Common myeloid progenitor, CD34-positive (primary cell): ENCODE measurements around the gene PAX8.

Experiments
- CTCF ChIA-PET: fragments of 350-600 bp; sonication (Branson Sonifier 250); formaldehyde crosslinking; loops from one replicate; lab custom pipeline; 2021; ENCODE audit warnings: antibody characterized with exemption; lab: Charles Lee
- POLR2A ChIA-PET: fragments of 350-600 bp; sonication (Branson Sonifier 250); formaldehyde crosslinking; loops from one replicate; lab custom pipeline; 2021; ENCODE audit warnings: antibody characterized with exemption; lab: Charles Lee
- DNase-seq, 3 donors: peaks; one replicate each; pipeline versions ENCODE4 v3.0.0 to v3.0.0-alpha.2; 2013
- H3K27ac ChIP-seq, 2 experiments: 1 replicate in 1 of 2; 2 replicates in 1 of 2; pipeline ENCODE4 v1.7.0; 2013; ENCODE audit warnings: inconsistent platforms in 2 of 2, low read length in 2 of 2, mild to moderate bottlenecking in 2 of 2, low read depth in 1 of 2, moderate library complexity in 1 of 2; ENCODE audit not compliant: severe bottlenecking in 2 of 2, insufficient read depth in 1 of 2, poor library complexity in 1 of 2
- H3K27me3 ChIP-seq, 5 experiments: replicated peaks in 2 of 5; 1 replicate in 3 of 5; 2 replicates in 2 of 5; pipeline versions ENCODE4 v1.6.1 to v1.7.0; 2013; ENCODE audit warnings: low read length in 4 of 5, mild to moderate bottlenecking in 2 of 5, moderate library complexity in 2 of 5, inconsistent platforms in 1 of 5; ENCODE audit not compliant: insufficient read depth in 5 of 5, control insufficient read depth in 4 of 5
- H3K36me3 ChIP-seq, 4 experiments: 1 replicate in 2 of 4; 2 replicates in 2 of 4; pipeline versions ENCODE4 v1.6.1 to v1.7.0; 2013; ENCODE audit warnings: low read length in 3 of 4, control low read depth in 1 of 4, mild to moderate bottlenecking in 1 of 4; ENCODE audit not compliant: control insufficient read depth in 4 of 4, insufficient read depth in 4 of 4
- H3K4me1 ChIP-seq, 4 experiments: 1 replicate in 3 of 4; 2 replicates in 1 of 4; pipeline versions ENCODE4 v1.6.1 to v1.7.1; 2013; ENCODE audit warnings: low read length in 3 of 4, mild to moderate bottlenecking in 3 of 4, control low read depth in 1 of 4, inconsistent platforms in 1 of 4, moderate library complexity in 1 of 4; ENCODE audit not compliant: control insufficient read depth in 4 of 4, insufficient read depth in 4 of 4; ENCODE audit errors: control extremely low read depth in 1 of 4
- H3K4me3 ChIP-seq, 7 experiments: 1 replicate in 4 of 7; 2 replicates in 3 of 7; pipeline versions ENCODE4 v1.5.1 to v1.7.0; 2013; ENCODE audit warnings: mild to moderate bottlenecking in 7 of 7, low read length in 6 of 7, moderate library complexity in 6 of 7, inconsistent platforms in 2 of 7, low read depth in 2 of 7, control low read depth in 1 of 7; ENCODE audit not compliant: insufficient read depth in 4 of 7, control insufficient read depth in 1 of 7; ENCODE audit errors: extremely low read depth in 1 of 7
- H3K9me3 ChIP-seq, 5 experiments: 1 replicate in 4 of 5; 2 replicates in 1 of 5; pipeline versions ENCODE4 v1.6.1 to v1.7.1; 2013; ENCODE audit warnings: low read length in 4 of 5, mild to moderate bottlenecking in 2 of 5, inconsistent platforms in 1 of 5, low read depth in 1 of 5, moderate library complexity in 1 of 5; ENCODE audit not compliant: control insufficient read depth in 4 of 5, insufficient read depth in 2 of 5; ENCODE audit errors: control extremely low read depth in 1 of 5
- WGBS: methylation state at CpG from one replicate; pipeline ENCODE4 v1.1.5; 2013; ENCODE audit not compliant: insufficient coverage; 5-methylcytosine and 5-hydroxymethylcytosine counted together

Gene PAX8

DNA sequence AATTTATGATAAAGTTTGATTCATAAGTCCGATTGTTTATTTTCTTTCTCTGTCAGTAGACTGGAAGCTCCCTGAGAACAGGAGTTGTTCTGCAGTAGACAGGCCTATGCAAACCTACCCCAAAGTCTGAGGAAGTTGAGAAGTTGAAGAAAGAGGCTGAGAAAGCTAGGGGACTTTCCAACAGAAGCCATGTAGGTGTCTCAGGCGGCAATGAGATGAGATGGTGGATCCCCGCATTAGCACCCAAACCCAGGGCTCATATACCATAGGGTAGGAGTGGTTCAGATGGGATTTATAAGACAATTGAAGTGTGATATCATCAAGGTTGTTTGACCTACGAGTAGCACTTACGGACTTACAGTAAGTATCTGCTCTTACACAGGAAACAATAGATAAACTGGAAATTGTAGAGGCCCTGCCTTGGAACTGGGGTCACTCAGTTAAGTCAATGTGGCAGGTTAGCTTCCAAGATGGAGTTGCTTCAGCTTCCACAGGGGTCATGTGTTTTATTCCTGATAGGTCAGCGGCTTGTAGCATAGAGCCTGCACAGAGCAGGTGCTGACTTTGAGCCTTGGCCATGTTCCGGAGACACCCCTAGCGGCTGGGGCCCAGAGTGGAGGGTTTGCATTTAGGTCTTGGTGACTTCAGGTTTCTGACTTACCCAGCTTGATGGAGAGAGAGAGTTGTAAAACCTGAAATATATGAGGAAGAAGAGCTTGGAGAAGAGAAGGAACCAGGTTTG is 107.2 kb downstream of the PAX8 start:
- peaks cover 8 to 54% (median 44%) of the 10 kb centered on the region in 4 experiments for H3K4me1 ChIP-seq
- no peak overlapping the region for H3K27ac ChIP-seq
- 96% methylated on average over 8 of the region's 8 CpGs for WGBS
- H3K36me3 ChIP-seq = no peaks in the 10 kb centered on the region
- POLR2A ChIA-PET = no interaction called here
- no peak for DNase-seq
- no peak overlapping the region for H3K4me3 ChIP-seq
- no peaks in the 10 kb centered on the region for H3K27me3 ChIP-seq
- no peaks in the 10 kb centered on the region for H3K9me3 ChIP-seq
- CTCF ChIA-PET = interaction anchor here (0.5 to 8.2 kb wide), 10 partner anchors 9 to 546 kb away, joined by 3 to 93 read pairs (median 6); no protein-coding TSS in a partner anchor

DNA sequence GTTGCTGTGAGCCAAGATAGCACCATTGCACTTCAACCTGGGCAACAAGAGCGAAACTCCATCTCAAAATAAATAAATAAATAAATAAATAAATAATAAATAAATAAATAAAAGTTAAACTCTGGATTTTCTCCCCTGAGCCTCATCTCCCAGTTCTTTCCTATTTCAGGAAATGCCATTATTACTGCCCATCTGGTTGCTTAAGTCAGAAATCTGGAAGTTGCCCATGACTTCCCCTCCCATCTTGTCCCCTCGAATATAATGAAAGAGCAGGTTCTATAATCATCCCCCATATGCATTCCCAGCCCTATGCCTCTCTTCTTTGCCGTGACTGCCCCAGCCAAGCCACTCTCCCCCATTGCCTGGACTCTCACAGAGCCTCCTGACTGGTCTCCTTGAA is 109.1 kb downstream of the PAX8 start:
- Histone ChIP-seq H3K27me3 (no peaks in the 10 kb centered on the region), H3K9me3 (no peaks in the 10 kb centered on the region), H3K4me1 (peaks cover 6 to 35% (median 24%) of the 10 kb centered on the region in 4 experiments), H3K27ac (no peak overlapping the region), H3K4me3 (no peak overlapping the region), H3K36me3 (no peaks in the 10 kb centered on the region)
- no peak for DNase-seq
- 100% methylated on average over 2 of the region's 3 CpGs for WGBS
- ChIA-PET CTCF (no interaction called here), POLR2A (no interaction called here)

DNA sequence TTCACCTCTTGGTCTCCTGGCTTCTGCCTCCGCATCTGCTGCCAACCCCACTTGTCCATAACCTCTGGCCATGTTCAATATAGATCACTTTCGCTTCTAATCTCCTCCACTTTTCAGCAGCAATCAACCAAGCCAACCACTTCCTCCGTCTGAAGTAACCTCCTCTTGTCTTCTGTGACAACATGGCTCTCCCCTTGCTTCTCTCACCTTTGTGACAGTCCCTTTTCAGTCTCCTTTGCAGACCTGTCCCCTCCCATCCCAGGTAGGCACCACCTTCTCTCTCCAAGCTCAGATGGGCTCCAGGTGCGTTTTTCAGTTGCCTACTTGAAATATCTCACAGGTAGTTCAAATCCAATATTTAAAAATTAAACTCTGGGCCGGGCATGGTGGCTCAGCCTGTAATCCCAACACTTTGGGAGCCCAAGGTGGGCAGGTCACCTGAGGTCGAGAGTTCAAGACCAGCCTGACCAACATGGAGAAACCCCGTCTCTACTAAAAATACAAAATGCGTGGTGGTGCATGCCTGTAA is 109.7 kb downstream of the PAX8 start:
- CTCF ChIA-PET = no interaction called here
- no peaks in the 10 kb centered on the region for H3K27me3 ChIP-seq
- peaks cover 5 to 30% (median 19%) of the 10 kb centered on the region in 4 experiments for H3K4me1 ChIP-seq
- H3K9me3 ChIP-seq = no peaks in the 10 kb centered on the region
- POLR2A ChIA-PET = no interaction called here
- DNase-seq = peak in 2 of 3 donors; percentile 12 to 26
- no peak overlapping the region for H3K4me3 ChIP-seq
- H3K36me3 ChIP-seq = no peaks in the 10 kb centered on the region
- 98% methylated on average over 8 of the region's 8 CpGs for WGBS
- no peak overlapping the region for H3K27ac ChIP-seq

DNA sequence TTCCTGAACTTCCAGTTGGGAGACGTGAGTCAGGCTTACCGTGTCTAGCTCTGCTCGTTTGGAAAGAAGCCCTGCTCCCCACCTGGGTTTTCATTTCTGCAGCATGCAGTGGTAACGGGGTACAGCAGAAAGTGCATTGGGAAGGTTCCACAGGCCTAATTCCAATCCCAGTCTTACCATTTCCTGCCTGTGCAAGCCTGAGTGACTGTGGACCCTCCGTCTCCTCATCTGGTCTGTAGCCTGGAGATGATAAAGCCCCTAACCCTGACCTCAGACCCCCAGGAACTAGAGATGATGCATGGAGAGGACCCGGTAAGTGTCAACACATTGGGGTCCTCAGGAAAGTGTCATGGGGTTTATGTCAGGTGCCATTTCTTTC is 110.8 kb downstream of the PAX8 start:
- Histone ChIP-seq H3K27me3 (no peaks in the 10 kb centered on the region), H3K9me3 (no peaks in the 10 kb centered on the region), H3K27ac (no peak overlapping the region), H3K36me3 (no peaks in the 10 kb centered on the region), H3K4me3 (no peak overlapping the region), H3K4me1 (peaks cover 0 to 22% (median 8%) of the 10 kb centered on the region in 4 experiments)
- DNase-seq = no peak
- WGBS = 98% methylated on average over 5 of the region's 6 CpGs
- ChIA-PET CTCF (interaction anchor here (0.7 to 0.8 kb wide), 2 partner anchors 30 to 31 kb away, joined by 3 read pairs; no protein-coding TSS in a partner anchor), POLR2A (no interaction called here)

DNA sequence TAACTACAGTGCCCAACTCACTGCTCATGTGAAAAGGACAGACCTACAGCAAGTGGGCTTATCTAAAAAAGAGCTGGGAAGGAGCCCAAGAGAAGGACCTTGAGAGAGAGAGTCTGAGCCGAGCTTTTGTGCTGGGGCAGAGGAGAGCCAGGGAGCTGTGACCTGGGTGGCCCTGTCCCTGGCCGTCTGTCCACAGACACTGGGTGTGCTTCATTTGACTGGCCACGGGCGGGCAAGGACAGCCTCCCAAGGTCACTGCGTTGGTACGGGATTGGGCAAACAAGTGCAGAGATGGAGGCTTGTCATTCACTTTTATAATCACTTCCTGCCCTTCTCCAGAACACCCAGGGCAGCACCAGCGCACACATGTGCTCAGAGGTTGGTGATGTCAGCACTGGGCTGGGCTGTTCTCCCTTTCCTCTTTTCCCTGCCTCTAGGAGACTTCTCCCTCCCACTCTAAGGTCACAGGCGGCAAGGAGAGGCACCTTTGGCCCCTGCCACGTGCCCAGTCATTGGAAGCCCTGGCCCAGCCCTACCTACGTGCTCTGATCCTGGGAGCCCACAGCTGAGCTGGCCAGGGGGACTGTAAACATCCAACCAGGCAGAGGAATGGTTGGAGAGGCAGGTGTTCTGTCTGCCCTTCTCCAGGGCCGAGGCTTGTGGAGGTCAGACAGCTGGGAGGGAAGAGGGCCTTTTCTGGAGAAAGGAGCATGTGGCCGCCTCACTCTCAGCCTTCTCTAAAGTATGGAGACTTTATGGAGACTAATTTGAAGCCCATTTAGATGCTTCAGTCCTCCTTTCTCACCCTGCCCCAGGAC is 111.4 kb downstream of the PAX8 start:
- Histone ChIP-seq H3K9me3 (no peaks in the 10 kb centered on the region), H3K27ac (no peak overlapping the region), H3K4me1 (peaks cover 0 to 17% (median 3%) of the 10 kb centered on the region in 4 experiments), H3K27me3 (no peaks in the 10 kb centered on the region), H3K4me3 (no peak overlapping the region), H3K36me3 (no peaks in the 10 kb centered on the region)
- ChIA-PET POLR2A (no interaction called here), CTCF (interaction anchor here (0.8 to 4.1 kb wide), 3 partner anchors 8 to 32 kb away, joined by 3 to 16 read pairs (median 4); no protein-coding TSS in a partner anchor)
- 91% methylated on average over 7 of the region's 12 CpGs for WGBS
- DNase-seq = no peak

DNA sequence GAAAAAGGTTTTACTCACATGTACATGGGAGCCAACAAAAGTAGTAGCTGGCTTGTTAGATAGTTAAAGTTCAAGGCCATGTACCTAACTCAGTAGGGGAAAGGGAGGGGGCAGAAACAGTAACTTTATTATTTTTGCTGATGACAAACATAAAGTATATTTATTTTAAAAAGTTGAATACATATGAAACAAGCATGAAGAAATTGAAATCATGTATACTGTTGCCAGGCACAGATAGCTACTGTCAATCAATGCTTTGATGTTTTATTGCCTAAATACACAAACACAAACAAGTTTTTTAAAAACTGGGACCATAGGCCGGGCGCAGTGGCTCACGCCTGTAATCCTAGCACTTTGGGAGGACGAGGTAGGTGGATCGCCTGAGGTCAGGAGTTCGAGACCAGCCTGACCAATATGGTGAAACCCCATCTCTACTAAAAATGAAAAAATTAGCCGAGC is 112.5 kb downstream of the PAX8 start:
- H3K4me3 ChIP-seq = no peak overlapping the region
- H3K27me3 ChIP-seq = no peaks in the 10 kb centered on the region
- POLR2A ChIA-PET = no interaction called here
- no peaks in the 10 kb centered on the region for H3K36me3 ChIP-seq
- WGBS = 98% methylated on average over 6 of the region's 7 CpGs
- CTCF ChIA-PET = interaction anchor here (0.8 to 4.1 kb wide), 4 partner anchors 9 to 29 kb away, joined by 3 to 16 read pairs (median 4); no protein-coding TSS in a partner anchor
- H3K4me1 ChIP-seq = peaks cover 0 to 14% (median 3%) of the 10 kb centered on the region in 4 experiments
- DNase-seq = no peak
- no peak overlapping the region for H3K27ac ChIP-seq
- H3K9me3 ChIP-seq = no peaks in the 10 kb centered on the region
